SH-SY5Y (cell line): ENCODE data around the gene LRRC73.

ENCODE experiments used
- GATA2 ChIP-seq: IDR thresholded peaks from 2 replicates; pipeline ENCODE4 v1.6.1; 2011; ENCODE audit warnings: mild to moderate bottlenecking, low read depth, low read length
- GATA3 ChIP-seq: IDR thresholded peaks from 2 replicates; pipeline ENCODE4 v1.6.1; 2011; ENCODE audit warnings: low read depth, mild to moderate bottlenecking, low read length, moderate library complexity

- TF ChIP-seq GATA2 (no peak), GATA3 (no peak)
Measured at GRCh38 chr6:43532201-43532600, 22.1 kb upstream of the LRRC73 start.
